ENCODE results near the gene CADPS2.

Gene CADPS2

GRCh38 chr7:122673951-122674350 is 212.3 kb downstream of the CADPS2 start:
- no peak for TF ChIP-seq CTCF (IDR thresholded peaks at IDR 0.05; ENCODE audit: low read depth, low read length)
- in situ Hi-C loops (cut with HindIII; ENCODE audit: low sequenced_read_pairs): no loop called here
- DNase-seq (ENCODE audit: low read depth, low spot score): no peak
- H3K4me3 ChIP-seq (ENCODE audit: low read depth, low read length): no peak overlapping the region

GRCh38 chr7:122672536-122672935 is 213.7 kb downstream of the CADPS2 start:
- in situ Hi-C loops (cut with HindIII; ENCODE audit: low sequenced_read_pairs): no loop called here
- DNase-seq (ENCODE audit: low read depth, low spot score): no peak
- TF ChIP-seq CTCF (IDR thresholded peaks at IDR 0.05; ENCODE audit: low read depth, low read length): no peak
- H3K4me3 ChIP-seq (ENCODE audit: low read depth, low read length): no peak overlapping the region

- no peak overlapping the region for H3K4me3 ChIP-seq (ENCODE audit: low read depth, low read length)
- DNase-seq (ENCODE audit: low read depth, low spot score): no peak
- no peak for TF ChIP-seq CTCF (IDR thresholded peaks at IDR 0.05; ENCODE audit: low read depth, low read length)
- in situ Hi-C loops (cut with HindIII; ENCODE audit: low sequenced_read_pairs): no loop called here
These were observed 222.5 kb downstream of the CADPS2 start for GRCh38 chr7:122663733-122664132.

GRCh38 chr7:122658856-122659255 is 227.4 kb downstream of the CADPS2 start:
- TF ChIP-seq CTCF (IDR thresholded peaks at IDR 0.05; ENCODE audit: low read depth, low read length): no peak
- no peak overlapping the region for H3K4me3 ChIP-seq (ENCODE audit: low read depth, low read length)
- DNase-seq (ENCODE audit: low read depth, low spot score): no peak
- in situ Hi-C loops (cut with HindIII; ENCODE audit: low sequenced_read_pairs): no loop called here

GRCh38 chr7:122653685-122654084 is 232.6 kb downstream of the CADPS2 start:
- TF ChIP-seq CTCF (IDR thresholded peaks at IDR 0.05; ENCODE audit: low read depth, low read length): no peak
- in situ Hi-C loops (cut with HindIII; ENCODE audit: low sequenced_read_pairs): no loop called here
- DNase-seq (ENCODE audit: low read depth, low spot score): no peak
- H3K4me3 ChIP-seq (ENCODE audit: low read depth, low read length): no peak overlapping the region

GRCh38 chr7:122652876-122653275 is 233.4 kb downstream of the CADPS2 start:
- in situ Hi-C loops (cut with HindIII; ENCODE audit: low sequenced_read_pairs): no loop called here
- no peak for TF ChIP-seq CTCF (IDR thresholded peaks at IDR 0.05; ENCODE audit: low read depth, low read length)
- no peak overlapping the region for H3K4me3 ChIP-seq (ENCODE audit: low read depth, low read length)
- DNase-seq (ENCODE audit: low read depth, low spot score): no peak

GRCh38 chr7:122651451-122651850 is 234.8 kb downstream of the CADPS2 start:
- TF ChIP-seq CTCF (IDR thresholded peaks at IDR 0.05; ENCODE audit: low read depth, low read length): no peak
- no peak for DNase-seq (ENCODE audit: low read depth, low spot score)
- in situ Hi-C loops (cut with HindIII; ENCODE audit: low sequenced_read_pairs): no loop called here
- H3K4me3 ChIP-seq (ENCODE audit: low read depth, low read length): no peak overlapping the region
